Measurements from ENCODE around the gene PKP3. TPM values are rescaled to one million over a fixed set of nuclear protein-coding genes. Genes with fewer than 3 reads are reported as not detected.

Gene PKP3
- total and polyA plus RNA-seq, 9 of the 15 experiments (the other 6 are each of a cell fraction or from before 2014, with no cell fraction given), result 0.11 to 110 (median 30.7) TPM

DNA sequence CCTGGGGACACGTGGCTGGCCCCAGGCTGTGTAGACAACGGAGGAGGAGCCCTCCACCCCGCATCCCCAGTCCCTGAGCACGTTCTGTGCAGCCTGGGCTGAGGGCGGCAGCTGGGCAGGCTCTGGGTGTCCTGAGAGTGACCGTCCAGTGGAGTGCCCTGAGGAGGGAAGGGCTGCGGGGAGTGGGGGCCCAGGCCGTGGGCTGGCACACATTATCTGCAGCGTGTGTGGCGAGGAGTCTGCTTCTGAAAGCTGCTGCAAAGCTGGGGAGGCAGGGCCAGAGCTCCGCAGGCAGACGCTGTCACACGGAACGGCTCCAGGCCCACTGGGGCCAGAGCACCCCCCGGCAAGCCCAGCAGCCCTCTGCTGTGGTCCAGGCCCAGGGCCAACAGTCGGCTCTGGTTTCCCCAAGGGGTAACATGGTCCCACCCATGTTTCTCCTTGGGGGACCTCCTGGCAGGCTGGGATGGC is 48.6 kb downstream of the PKP3 start:
- Histone ChIP-seq H2AFZ (ENCODE audit: low read depth, low read length) (peak overlapping the region; percentile 10; the same call in 1 of the 2 replicates), H3K36me3 (ENCODE audit: control insufficient read depth, insufficient read depth, low read length) (no peaks in the 10 kb centered on the region), H3K27me3 (ENCODE audit: control insufficient read depth in 2 of 2, insufficient read depth in 2 of 2, low read length in 2 of 2) (no peaks in the 10 kb centered on the region), H3K9ac (ENCODE audit: insufficient read depth in 1 of 2, low read depth in 2 of 2, low read length in 2 of 2) (peak overlapping the region in 1 of 2 experiments; percentile 72; a peak in 2 of 4 replicates), H3K27ac (ENCODE audit: extremely low read depth, low read depth, low read length) (no peak overlapping the region), H3K9me3 (replicated peaks; ENCODE audit: control insufficient read depth, insufficient read depth, low read depth, low read length) (no peaks in the 10 kb centered on the region), H3K9me1 (ENCODE audit: control insufficient read depth, insufficient read depth, low read length) (no peaks in the 10 kb centered on the region), H3K4me3 (no peak overlapping the region), H3K4me2 (ENCODE audit: insufficient read depth, low read length) (no peak overlapping the region), H4K20me1 (replicated peaks; ENCODE audit: control insufficient read depth, insufficient read depth, low read length) (no peaks in the 10 kb centered on the region), H3K4me1 (replicated peaks in 1 of 2; ENCODE audit: control insufficient read depth in 2 of 2, insufficient read depth in 2 of 2, low read length in 2 of 2) (peaks cover 18 to 78% of the 10 kb centered on the region in 2 experiments; a peak in 4 of 5 replicates), H3K79me2 (ENCODE audit: control insufficient read depth, insufficient read depth, low read length) (no peaks in the 10 kb centered on the region)
- DNase-seq (ENCODE audit: extremely low read depth in 1 of 4, low spot score in 3 of 4) (peak in 1 of 4 experiments; percentile 15), ATAC-seq (no peak), FAIRE-seq (no peak)
- 76% methylated on average over 10 of the region's 16 CpGs for WGBS (ENCODE audit: insufficient coverage, low coverage, missing lambda C conversion rate)
- no TSS peak for BruUV-seq (replicated peaks)
- ChIA-PET CTCF (ENCODE audit: low intra/inter-chr PET ratio) (no interaction called here), POLR2A (no interaction called here)
- intact Hi-C loops (cut with micrococcal nuclease), result loop anchor here (5.0 kb wide), 1 partner anchor 75 kb away; no protein-coding TSS in a partner anchor
- no peak for TF ChIP-seq CTBP1 (IDR thresholded peaks at IDR 0.05; ENCODE audit: borderline replicate concordance)
- TF ChIP-seq ZNF75A (CRISPR knock-in tag; IDR thresholded peaks at IDR 0.05), result no peak
- TF ChIP-seq ARID2 (IDR thresholded peaks at IDR 0.05), result no peak
- TF ChIP-seq TGIF2 (CRISPR knock-in tag; IDR thresholded peaks at IDR 0.05), result no peak
- no peak for TF ChIP-seq HDAC3 (IDR thresholded peaks at IDR 0.05; ENCODE audit: borderline replicate concordance, partially characterized antibody)
- no peak for TF ChIP-seq ZNF263 (CRISPR knock-in tag; IDR thresholded peaks at IDR 0.05; ENCODE audit: borderline replicate concordance)
- TF ChIP-seq MCM7 (IDR thresholded peaks at IDR 0.05), result no peak
- no peak for TF ChIP-seq ZNF124 (CRISPR knock-in tag; IDR thresholded peaks at IDR 0.05)
- TF ChIP-seq RAD51 (IDR thresholded peaks at IDR 0.05; ENCODE audit: borderline replicate concordance, low read depth), result no peak
- TF ChIP-seq FOXM1 (IDR thresholded peaks at IDR 0.05; ENCODE audit: low read depth), result no peak
- no peak for TF ChIP-seq FOXM1 (CRISPR knock-in tag; IDR thresholded peaks at IDR 0.05; ENCODE audit: low read depth)
- TF ChIP-seq, protein P1, sequence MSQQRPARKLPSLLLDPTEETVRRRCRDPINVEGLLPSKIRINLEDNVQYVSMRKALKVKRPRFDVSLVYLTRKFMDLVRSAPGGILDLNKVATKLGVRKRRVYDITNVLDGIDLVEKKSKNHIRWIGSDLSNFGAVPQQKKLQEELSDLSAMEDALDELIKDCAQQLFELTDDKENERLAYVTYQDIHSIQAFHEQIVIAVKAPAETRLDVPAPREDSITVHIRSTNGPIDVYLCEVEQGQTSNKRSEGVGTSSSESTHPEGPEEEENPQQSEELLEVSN (IDR thresholded peaks at IDR 0.05; ENCODE audit: borderline replicate concordance in 1 of 2, extremely low read depth in 1 of 2, insufficient read depth in 1 of 2, insufficient read length in 1 of 2, low read depth in 1 of 2, low read length in 1 of 2, poor library complexity in 1 of 2, severe bottlenecking in 1 of 2), result no peak
- in situ Hi-C loops (cut with MboI), result no loop called here

Data from K562 (cell line).